Left colon (tissue), 2 donors: ENCODE results near the gene PTGDR2. TPM values are rescaled to one million over a fixed set of nuclear protein-coding genes. Genes with fewer than 3 reads are reported as not detected.

Experiments
- ATAC-seq: fragments of 200-7000 bp; cut with Tn5 transposase; one replicate; pipeline ENCODE4 v1.9.1; 2020; ENCODE audit warnings: mild to moderate bottlenecking, moderate library complexity
- DNase-seq, 2 donors: peaks; one replicate each; pipeline ENCODE4 v3.0.0-alpha.2; 2020
- intact Hi-C, 2 donors: fragments of 100-400 bp; cut with DNase I in 1 of 2; cut with micrococcal nuclease in 1 of 2; formaldehyde crosslinking; loops; one replicate each; pipeline versions ENCODE4 v1.11.2 to v1.14.0; 2022; cut with DNase I, micrococcal nuclease
- long read RNA-seq: library from polyadenylated mRNA; unstranded; transcript quantifications from one replicate; pipeline ENCODE4 v2.0.0, GENCODE V29; 2021
- total RNA-seq, 2 donors: library from RNA; stranded (reverse); fragmentation: NEBNext Ultra II Directional; extraction: Animal tissue kit (Norgen Biotek cat#: 25700); gene quantifications; one replicate each; pipeline ENCODE4 v1.2.1, GENCODE V29; 2021
- donor health status: DM: no; HTN: no; CAD: no.
- donor health status: DM: yes; HTN: yes; CAD: no.

Gene PTGDR2
- 1 to 10 TPM; 4.6 to 6.4 TPM for total RNA-seq
- long read RNA-seq, partial matches to known transcripts, result 0 of 2 reads
- long read RNA-seq, other reads (novel, unspliced or antisense), result 2 of 2 reads

GRCh38 chr11:60855726-60856633 lies at the start of gene PTGDR2:
TSS of gene PTGDR2 (minus strand) at chr11:60855950. CDS start at chr11:60853722, 2,228 bp downstream.
- ATAC-seq, result peak; percentile 27

GRCh38 chr11:60905047-60905446 lies 49.3 kb upstream of the PTGDR2 start:
- intact Hi-C loops, result no loop called here
- peak in 1 of 2 donors; percentile 4 for DNase-seq
- no peak for ATAC-seq

More at GRCh38 chr11:60855726-60856633, at the start of gene PTGDR2:
- intact Hi-C loops, result no loop called here
- peak in 1 of 2 donors; percentile 37 for DNase-seq

- ATAC-seq (no peak), DNase-seq (no peak)
- intact Hi-C loops, result no loop called here
Observed at GRCh38 chr11:60902625-60903024, 46.9 kb upstream of the PTGDR2 start.

GRCh38 chr11:60900673-60901404 lies 45.1 kb upstream of the PTGDR2 start:
- intact Hi-C loops, result no loop called here
- ATAC-seq, result no peak
- DNase-seq, result no peak

- intact Hi-C loops, result loop anchor here in 1 of 2 donors (5.0 kb wide), 1 partner anchor 68 kb away; no protein-coding TSS in a partner anchor
- DNase-seq (no peak), ATAC-seq (no peak)
Observed at GRCh38 chr11:60899977-60900376, 44.2 kb upstream of the PTGDR2 start.

- DNase-seq (no peak), ATAC-seq (peak; percentile 53)
- intact Hi-C loops, result loop anchor here in 1 of 2 donors (5.0 kb wide), 1 partner anchor 67 kb away; no protein-coding TSS in a partner anchor
Observed at GRCh38 chr11:60899046-60899936, 43.5 kb upstream of the PTGDR2 start.

GRCh38 chr11:60897496-60897895 lies 41.7 kb upstream of the PTGDR2 start:
- ATAC-seq (no peak), DNase-seq (no peak)
- intact Hi-C loops, result loop anchor here in 1 of 2 donors (5.0 kb wide), 1 partner anchor 65 kb away; no protein-coding TSS in a partner anchor

GRCh38 chr11:60895687-60896086 lies 39.9 kb upstream of the PTGDR2 start:
- peak; percentile 81 for ATAC-seq
- intact Hi-C loops, result loop anchor here in 1 of 2 donors (5.0 kb wide), 1 partner anchor 63 kb away; no protein-coding TSS in a partner anchor
- peak in 1 of 2 donors; percentile 48 for DNase-seq

- intact Hi-C loops, result no loop called here
- no peak for DNase-seq
Observed at GRCh38 chr11:60891103-60891741, 35.5 kb upstream of the PTGDR2 start.

GRCh38 chr11:60890696-60891095 lies 34.9 kb upstream of the PTGDR2 start:
- intact Hi-C loops, result no loop called here
- no peak for ATAC-seq
- no peak for DNase-seq

More at GRCh38 chr11:60891103-60891741, 35.5 kb upstream of the PTGDR2 start:
- no peak for ATAC-seq

GRCh38 chr11:60889869-60890311 lies 34.1 kb upstream of the PTGDR2 start:
- peak; percentile 33 for ATAC-seq
- intact Hi-C loops, result loop anchor here in 1 of 2 donors (5.0 kb wide), 1 partner anchor 58 kb away; no protein-coding TSS in a partner anchor
- no peak for DNase-seq

- intact Hi-C loops, result loop anchor here in 1 of 2 donors (5.0 kb wide), 1 partner anchor 55 kb away; no protein-coding TSS in a partner anchor
- ATAC-seq (peak; percentile 95), DNase-seq (peak in 1 of 2 donors; percentile 72)
Observed at GRCh38 chr11:60887556-60887955, 31.8 kb upstream of the PTGDR2 start.

GRCh38 chr11:60880643-60881282 lies 25.0 kb upstream of the PTGDR2 start:
- ATAC-seq (no peak), DNase-seq (no peak)
- intact Hi-C loops, result no loop called here

- DNase-seq (no peak), ATAC-seq (no peak)
- intact Hi-C loops, result no loop called here
Observed at GRCh38 chr11:60879971-60880588, 24.3 kb upstream of the PTGDR2 start.

GRCh38 chr11:60879104-60879503 lies 23.4 kb upstream of the PTGDR2 start:
- DNase-seq (no peak), ATAC-seq (no peak)
- intact Hi-C loops, result no loop called here

- no peak for DNase-seq
- no peak for ATAC-seq
- intact Hi-C loops, result no loop called here
Observed at GRCh38 chr11:60878245-60879101, 22.7 kb upstream of the PTGDR2 start.
